Right lobe of liver (tissue), 6 donors: ENCODE measurements around the gene RBM38. TPM values are rescaled to one million over a fixed set of nuclear protein-coding genes. Genes with fewer than 3 reads are reported as not detected.

Experiments used
- ATAC-seq, 4 donors: fragments of 200-7000 bp; cut with Tn5 transposase; one replicate each; pipeline ENCODE4 v1.9.1; 2020; ENCODE audit warnings: mild to moderate bottlenecking in 4 of 4, moderate library complexity in 4 of 4
- DNase-seq, 3 donors: peaks; one replicate each; pipeline ENCODE4 v3.0.0-alpha.2; 2020
- H3K27ac ChIP-seq, 3 donors: fragments of 200-600 bp; one replicate each; pipeline ENCODE4 v1.8.0; 2022
- H3K27me3 ChIP-seq, 2 donors: fragments of 200-600 bp; one replicate each; pipeline ENCODE4 v1.8.0; 2022
- H3K36me3 ChIP-seq, 4 donors: fragments of 200-600 bp; sonication (generic) in 1 of 4; one replicate each; pipeline versions ENCODE4 v1.5.1 to v1.8.0; 2017 to 2022; ENCODE audit warnings: control low read depth in 1 of 4
- H3K4me1 ChIP-seq, 4 donors: fragments of 200-600 bp; sonication (generic) in 1 of 4; one replicate each; pipeline versions ENCODE4 v1.5.1 to v1.8.0; 2017 to 2022; ENCODE audit warnings: control low read depth in 1 of 4
- H3K4me3 ChIP-seq, 3 donors: fragments of 200-600 bp; one replicate each; pipeline ENCODE4 v1.8.0; 2022
- H3K9me3 ChIP-seq, 4 donors: fragments of 200-600 bp; sonication (generic) in 1 of 4; one replicate each; pipeline versions ENCODE4 v1.5.1 to v1.8.0; 2017 to 2022; ENCODE audit warnings: control low read depth in 1 of 4
- POLR2A ChIP-seq: fragments of 450-650 bp; IDR thresholded peaks from one replicate; pipeline ENCODE4 v1.6.1; 2017; ENCODE audit warnings: antibody characterized with exemption, mild to moderate bottlenecking
- WGBS: methylation state at CpG from one replicate; pipeline ENCODE4 v1.1.6; 2018; ENCODE audit warnings: low coverage, low lambda C conversion rate; ENCODE audit not compliant: insufficient coverage; ENCODE audit errors: missing lambda C conversion rate; 5-methylcytosine and 5-hydroxymethylcytosine counted together
- intact Hi-C, 2 donors: fragments of 100-400 bp; cut with DNase I; formaldehyde crosslinking; loops; one replicate each; pipeline versions ENCODE4 v1.11.2 to v1.14.1; 2022
- total RNA-seq, 6 experiments: library from RNA; depleted of rRNA in 2 of 6; stranded (reverse); fragments of >200 nt in 2 of 6; fragmentation: NEBNext Ultra II Directional in 3 of 6; extraction: Animal tissue kit (Norgen Biotek cat#: 25700) in 3 of 6; gene quantifications; one replicate each; pipeline versions ENCODE4 v1.1.0 to v1.2.4, GENCODE V29; 2016 to 2023
- TF ChIP-seq, protein P1 (sequence below), 4 donors: fragments of 200-600 bp in 3 of 4; fragments of 450-650 bp in 1 of 4; IDR thresholded peaks; one replicate each; pipeline versions ENCODE4 v1.5.1 to v1.8.0; 2016 to 2022; ENCODE audit warnings: antibody characterized with exemption in 4 of 4, mild to moderate bottlenecking in 2 of 4
- donor health status: DM: no; HTN: yes; CAD: no.
- donor health status: DM: no; HTN: no; CAD: no.
- donor health status: DM: no; HTN: no; CAD: no.
- donor health status: DM: no; HTN: yes; CAD: no.
- donor health status: DM: no; HTN: yes; CAD: no.

The RBM38 gene
- total RNA-seq, 6 experiments from 2014 or later: 3.9 to 16.9 (median 9.6) TPM

DNA sequence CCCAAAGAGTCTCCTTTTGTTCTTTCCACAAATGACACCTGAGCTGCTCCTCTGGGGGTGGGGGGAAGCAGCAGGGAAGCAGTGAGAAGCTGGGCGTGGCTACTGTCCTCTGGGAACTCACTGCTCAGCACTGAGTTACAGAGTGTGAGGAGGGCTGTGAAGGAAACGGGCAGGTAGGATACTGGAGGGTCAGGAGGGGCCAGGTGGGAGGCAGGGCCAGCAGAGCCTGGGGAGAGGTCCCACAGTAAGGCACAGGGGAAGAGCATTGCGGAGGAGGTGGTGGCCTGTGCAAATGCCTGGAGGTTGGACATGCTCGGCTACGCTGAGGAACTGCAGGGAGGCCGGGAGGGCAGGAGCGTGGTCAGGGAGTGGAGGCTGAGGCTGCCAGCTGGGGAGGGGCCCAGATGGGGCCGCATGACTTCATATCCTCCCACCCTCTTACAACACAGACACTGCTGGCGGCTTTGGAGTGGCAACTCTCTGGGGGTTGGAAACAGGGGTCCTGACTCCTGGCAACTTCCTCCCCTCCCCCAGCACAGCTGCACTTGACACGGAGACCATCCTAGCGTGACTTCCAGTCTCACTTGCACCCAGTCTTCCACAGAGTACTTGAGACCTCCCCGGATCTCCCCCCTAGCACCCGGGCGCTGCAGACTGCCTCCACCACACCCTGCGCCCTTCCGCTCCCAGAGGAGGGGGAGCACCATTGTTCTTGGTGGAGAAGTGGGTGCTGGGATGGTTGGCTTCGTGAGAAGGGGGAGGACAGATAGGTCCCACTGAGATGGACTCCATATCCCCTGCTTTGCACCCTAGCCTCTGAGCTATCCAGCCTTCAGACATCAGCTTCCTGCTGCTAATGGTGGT, 34.2 kb downstream of the RBM38 start:
- Histone ChIP-seq H3K27ac (no peak overlapping the region), H3K4me3 (no peak overlapping the region), H3K4me1 (peaks cover 0 to 17% (median 8%) of the 10 kb centered on the region in 4 donors), H3K36me3 (no peaks in the 10 kb centered on the region), H3K27me3 (no peaks in the 10 kb centered on the region), H3K9me3 (no peaks in the 10 kb centered on the region)
- peak in 1 of 3 donors; percentile 42 for DNase-seq
- intact Hi-C loops: no loop called here
- TF ChIP-seq POLR2A: no peak
- TF ChIP-seq, protein P1, sequence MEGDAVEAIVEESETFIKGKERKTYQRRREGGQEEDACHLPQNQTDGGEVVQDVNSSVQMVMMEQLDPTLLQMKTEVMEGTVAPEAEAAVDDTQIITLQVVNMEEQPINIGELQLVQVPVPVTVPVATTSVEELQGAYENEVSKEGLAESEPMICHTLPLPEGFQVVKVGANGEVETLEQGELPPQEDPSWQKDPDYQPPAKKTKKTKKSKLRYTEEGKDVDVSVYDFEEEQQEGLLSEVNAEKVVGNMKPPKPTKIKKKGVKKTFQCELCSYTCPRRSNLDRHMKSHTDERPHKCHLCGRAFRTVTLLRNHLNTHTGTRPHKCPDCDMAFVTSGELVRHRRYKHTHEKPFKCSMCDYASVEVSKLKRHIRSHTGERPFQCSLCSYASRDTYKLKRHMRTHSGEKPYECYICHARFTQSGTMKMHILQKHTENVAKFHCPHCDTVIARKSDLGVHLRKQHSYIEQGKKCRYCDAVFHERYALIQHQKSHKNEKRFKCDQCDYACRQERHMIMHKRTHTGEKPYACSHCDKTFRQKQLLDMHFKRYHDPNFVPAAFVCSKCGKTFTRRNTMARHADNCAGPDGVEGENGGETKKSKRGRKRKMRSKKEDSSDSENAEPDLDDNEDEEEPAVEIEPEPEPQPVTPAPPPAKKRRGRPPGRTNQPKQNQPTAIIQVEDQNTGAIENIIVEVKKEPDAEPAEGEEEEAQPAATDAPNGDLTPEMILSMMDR (IDR thresholded peaks at IDR 0.05): no peak
- no peak for ATAC-seq
- 60% methylated on average over 7 of the region's 17 CpGs for WGBS

DNA sequence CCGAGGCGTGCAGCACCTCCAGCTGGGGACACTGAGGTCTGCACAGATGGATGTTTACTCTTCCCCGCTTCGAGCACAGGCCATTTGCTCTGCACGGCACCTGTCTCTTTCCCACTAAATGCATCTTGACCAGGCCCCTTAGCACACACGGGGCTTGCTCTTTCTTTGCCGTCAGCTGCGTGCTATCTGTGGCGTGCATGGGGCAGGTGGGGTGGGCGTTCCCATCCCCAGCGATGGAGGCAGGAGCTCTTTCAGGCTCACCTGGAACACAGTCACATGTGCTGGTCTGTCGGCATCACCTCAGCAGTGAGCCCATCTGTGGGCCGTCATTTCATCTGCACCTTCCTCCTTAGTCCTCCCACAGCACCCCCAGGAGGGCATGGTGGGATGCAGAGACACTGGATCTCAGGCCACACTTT, 35.1 kb downstream of the RBM38 start:
- intact Hi-C loops: no loop called here
- no CpG with 5 or more reads among the region's 13 CpGs for WGBS

DNA sequence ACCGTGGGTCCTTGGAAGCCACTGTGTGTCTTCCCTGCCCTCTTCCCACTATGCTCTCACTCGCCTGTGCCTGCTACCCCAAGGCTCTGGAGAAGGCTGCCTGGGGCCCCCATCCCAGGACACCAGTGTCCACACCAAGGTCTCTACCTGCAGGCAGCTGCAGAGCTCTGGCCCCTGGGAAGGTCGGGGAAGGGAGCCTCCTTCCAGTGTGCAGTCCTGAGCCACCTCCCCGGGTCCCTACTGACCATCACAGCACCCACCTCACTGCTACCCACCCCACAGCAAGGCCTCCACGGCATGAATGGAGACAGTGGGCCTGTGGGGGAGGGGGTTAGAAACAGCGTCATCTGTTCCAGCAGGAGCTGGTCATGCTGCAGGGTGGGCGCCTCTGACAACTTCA, 35.6 kb downstream of the RBM38 start:
- DNase-seq (peak in 1 of 3 donors; percentile 49), ATAC-seq (no peak)
- H3K36me3 ChIP-seq: no peaks in the 10 kb centered on the region
- H3K27me3 ChIP-seq: no peaks in the 10 kb centered on the region
- WGBS: no CpG with 5 or more reads among the region's 7 CpGs
- H3K4me1 ChIP-seq: peaks cover 0 to 17% (median 8%) of the 10 kb centered on the region in 4 donors
- no peak overlapping the region for H3K4me3 ChIP-seq
- intact Hi-C loops: no loop called here
- H3K9me3 ChIP-seq: no peaks in the 10 kb centered on the region
- no peak overlapping the region for H3K27ac ChIP-seq
- no peak for TF ChIP-seq POLR2A
- TF ChIP-seq, protein P1 (IDR thresholded peaks at IDR 0.05): no peak

More for the DNA sequence above, 35.1 kb downstream of the RBM38 start:
- DNase-seq (peak in 1 of 3 donors; percentile 47), ATAC-seq (no peak)
- no peak overlapping the region for H3K4me3 ChIP-seq
- no peaks in the 10 kb centered on the region for H3K27me3 ChIP-seq
- no peak overlapping the region for H3K27ac ChIP-seq
- TF ChIP-seq POLR2A: no peak
- TF ChIP-seq, protein P1 (IDR thresholded peaks at IDR 0.05): no peak
- peaks cover 0 to 17% (median 8%) of the 10 kb centered on the region in 4 donors for H3K4me1 ChIP-seq
- H3K9me3 ChIP-seq: no peaks in the 10 kb centered on the region
- no peaks in the 10 kb centered on the region for H3K36me3 ChIP-seq

DNA sequence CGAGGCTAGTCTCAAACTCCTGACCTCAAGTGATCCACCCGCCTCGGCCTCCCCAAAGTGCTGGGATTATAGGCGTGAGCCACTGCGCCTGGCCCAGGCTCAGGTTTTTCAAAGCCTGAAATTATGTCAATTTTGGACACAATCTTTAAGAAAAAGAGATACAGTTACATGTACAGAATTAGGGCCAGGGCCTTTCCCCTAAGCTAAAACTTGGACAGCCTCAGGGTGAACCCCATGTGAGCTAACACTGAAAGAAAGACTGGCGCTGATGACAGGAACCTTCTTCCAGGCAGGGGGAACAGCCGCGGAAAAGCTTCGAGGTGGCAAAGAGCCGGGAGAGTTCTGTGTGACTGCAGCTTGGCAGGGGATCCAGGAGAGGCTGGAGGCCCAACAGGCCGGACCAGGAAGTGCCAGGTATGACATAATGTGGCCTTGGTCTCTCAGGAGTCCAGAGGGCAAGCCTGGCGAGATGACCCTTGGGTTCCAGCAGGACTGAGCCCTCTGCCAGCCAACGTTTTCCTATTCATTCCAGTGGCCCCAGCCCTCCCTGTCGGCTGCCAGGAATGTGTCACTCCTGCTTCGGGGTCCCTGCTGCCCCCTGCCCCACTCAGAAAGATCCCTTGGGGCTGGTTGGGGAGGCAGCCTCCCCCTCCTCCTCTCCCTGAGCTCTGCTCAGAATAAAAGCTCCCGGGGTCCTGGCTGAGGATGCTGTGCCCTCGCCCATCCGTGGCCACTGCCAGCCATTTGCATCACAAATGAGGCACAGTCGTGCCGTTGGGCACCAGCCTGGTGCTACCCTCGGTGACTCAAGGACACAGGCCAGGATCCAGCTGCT, 37.3 kb downstream of the RBM38 start:
- intact Hi-C loops: no loop called here
- peak overlapping the region; percentile 69 to 95 (median 89) for H3K27ac ChIP-seq
- ATAC-seq: peak; percentile 90 to 98 (median 92)

More for the DNA sequence above, 37.3 kb downstream of the RBM38 start:
- Histone ChIP-seq H3K4me1 (peaks cover 0 to 13% (median 3%) of the 10 kb centered on the region in 4 donors), H3K4me3 (no peak overlapping the region), H3K9me3 (no peaks in the 10 kb centered on the region), H3K27me3 (no peaks in the 10 kb centered on the region), H3K36me3 (no peaks in the 10 kb centered on the region)
- peak; percentile 81 for TF ChIP-seq POLR2A
- TF ChIP-seq, protein P1 (IDR thresholded peaks at IDR 0.05): peak in 1 of 4 donors; percentile 15
- peak; percentile 86 to 96 (median 92) for DNase-seq
- 43% methylated on average over 15 of the region's 21 CpGs for WGBS
